HG03575 (cell line): ENCODE data around the gene LDB3.
A peak's percentile ranks its signal among the peaks of the same experiment; 100 is the strongest.

Experiments
- ATAC-seq: cut with Tn5 transposase; IDR thresholded peaks from one replicate; pipeline ENCODE4 v1.9.1; 2021; ENCODE audit not compliant: unreplicated experiment, insufficient number of reproducible peaks, low FRiP score; ENCODE audit errors: extremely low read depth

LDB3 gene

DNA sequence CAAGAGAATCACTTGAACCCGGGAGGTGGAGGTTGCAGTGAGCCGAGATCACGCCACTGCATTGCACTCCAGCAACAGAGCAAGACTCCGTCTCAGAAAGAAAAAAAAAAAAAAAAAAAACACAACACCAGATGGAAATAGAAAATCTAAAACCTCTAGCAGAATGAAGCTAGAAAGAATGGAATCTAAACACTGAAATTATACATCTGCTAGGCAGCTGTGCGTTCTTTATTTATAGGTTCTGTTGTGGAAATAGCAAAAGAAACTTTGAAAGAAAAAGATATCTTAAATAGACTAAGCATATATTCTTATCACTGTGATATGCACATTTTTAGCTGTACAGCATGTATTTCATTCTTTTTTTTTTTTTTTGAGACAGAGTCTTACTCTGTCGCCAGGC is 105.2 kb downstream of the LDB3 start:
- no peak for ATAC-seq

DNA sequence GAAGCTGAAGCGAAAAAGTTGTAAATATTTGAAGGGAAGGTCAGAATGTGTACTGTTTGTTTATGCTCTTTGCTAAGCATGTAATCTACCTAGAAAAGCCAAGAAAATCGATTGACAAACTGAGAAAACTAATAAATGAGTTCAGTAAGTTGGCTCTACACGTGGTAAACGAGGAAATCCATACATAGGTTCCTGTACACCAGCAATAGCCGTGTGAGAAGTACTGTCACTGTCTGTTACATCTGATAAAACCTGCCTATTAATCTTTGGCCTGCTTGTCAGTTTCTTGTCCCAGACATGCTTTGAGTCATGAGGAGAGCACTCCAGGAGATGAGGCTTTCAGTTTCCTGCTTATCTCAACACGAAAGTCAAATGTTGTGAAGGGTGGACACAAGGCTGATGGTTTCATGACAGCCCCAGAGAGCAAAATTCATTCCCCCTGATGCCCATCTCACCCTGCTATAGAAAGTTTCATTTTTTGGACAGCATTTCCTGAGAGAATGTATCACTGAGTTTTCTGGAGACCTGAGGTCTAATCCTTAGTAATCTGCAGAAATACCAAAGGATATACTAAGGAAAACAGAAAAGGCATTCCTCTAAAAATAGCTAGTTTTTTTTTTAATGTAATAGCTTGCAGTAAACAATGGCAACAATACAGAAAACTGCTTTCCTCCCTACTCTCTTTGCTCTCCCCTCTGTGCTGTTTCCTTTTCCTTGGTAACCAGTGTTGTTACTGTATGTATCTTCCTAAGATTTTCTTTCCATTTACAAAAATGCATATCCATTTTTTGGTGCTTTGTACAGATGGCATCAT is 107.0 kb downstream of the LDB3 start:
- ATAC-seq, result no peak

DNA sequence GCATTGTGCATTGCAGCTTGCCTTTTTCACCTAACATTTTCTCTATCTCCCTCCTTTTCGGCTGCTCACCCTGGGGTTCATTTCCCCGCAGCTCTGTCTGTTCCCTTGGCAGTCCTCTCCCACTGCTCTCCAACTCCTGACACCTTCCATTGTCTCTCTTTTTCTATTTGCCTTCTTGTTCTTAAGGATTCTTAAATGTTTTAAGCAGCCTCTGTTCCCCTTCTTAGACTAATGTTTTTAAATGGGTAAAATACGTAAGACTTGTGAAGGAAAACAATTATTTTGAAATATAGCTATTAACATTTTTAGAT is 107.5 kb downstream of the LDB3 start:
- ATAC-seq, result no peak

DNA sequence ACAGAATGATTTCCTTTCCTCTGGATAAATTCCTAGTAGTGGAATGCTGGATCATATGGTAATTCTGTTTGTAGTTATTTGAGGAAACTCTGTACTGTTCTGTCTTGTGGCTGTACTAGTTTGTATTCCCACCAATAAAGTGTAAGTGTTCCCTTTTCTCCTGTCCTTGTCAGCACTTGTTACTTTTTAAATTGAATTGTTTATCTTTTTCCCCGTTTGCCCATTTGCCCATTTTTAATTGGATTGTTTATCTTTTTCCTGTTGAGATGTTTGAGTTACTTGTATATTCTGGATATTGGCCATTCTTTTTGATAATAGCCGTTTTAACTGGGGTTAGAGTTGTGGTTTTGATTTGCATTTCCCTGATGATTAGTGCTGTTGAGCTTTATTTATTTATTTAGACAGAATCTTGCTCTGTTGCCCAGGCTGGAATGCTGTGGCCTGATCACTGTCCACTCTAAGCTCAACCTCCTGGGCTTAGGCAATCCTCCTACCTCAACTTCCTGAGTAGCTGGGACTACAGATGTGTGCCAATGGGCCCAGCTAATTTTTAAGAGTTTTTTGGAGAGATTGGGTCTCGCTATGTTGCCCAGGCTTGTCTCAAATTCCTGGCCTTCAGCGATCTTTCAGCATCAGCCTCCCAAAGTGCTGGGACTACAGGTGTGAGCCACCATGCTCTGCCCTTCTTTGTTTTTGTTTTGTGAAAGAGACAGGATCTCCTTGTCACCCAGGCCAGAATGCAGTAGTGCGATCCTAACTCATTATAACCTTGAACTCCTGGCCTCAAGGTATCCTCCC is 111.1 kb downstream of the LDB3 start:
- ATAC-seq, result no peak

DNA sequence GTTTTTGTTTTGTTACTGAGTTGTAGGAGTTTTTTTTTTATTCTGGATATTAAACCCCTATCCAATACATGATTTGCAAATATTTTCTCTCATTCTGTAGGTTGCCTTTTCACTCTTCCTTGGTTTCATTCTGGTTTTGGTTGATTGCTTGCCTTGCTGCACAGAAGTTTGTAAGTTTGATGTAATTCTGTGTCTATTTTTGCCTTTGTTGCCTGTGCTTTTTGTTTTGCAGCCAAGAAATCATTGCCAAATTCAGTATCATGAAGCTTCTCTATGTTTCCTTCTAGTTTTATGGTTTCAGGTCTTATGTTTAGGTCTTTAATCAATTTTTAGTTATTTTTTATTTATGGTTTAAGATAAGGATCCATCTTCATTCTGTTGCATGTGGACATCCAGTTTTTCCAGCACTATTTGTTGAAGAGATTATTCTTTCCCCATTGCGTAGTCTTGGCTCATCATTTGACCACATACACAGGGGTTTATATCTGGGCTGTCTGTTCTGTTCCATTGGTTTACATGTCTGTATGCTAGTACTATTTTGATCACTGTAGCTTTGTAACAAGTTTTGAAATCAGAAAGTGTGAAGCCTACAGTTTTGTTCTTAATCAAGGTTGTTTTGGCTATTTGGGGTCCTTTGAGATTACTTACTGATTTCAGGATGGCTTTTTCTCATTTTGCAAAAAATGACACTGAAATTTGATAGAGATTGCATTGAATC is 114.5 kb downstream of the LDB3 start:
- peak; percentile 51 for ATAC-seq

DNA sequence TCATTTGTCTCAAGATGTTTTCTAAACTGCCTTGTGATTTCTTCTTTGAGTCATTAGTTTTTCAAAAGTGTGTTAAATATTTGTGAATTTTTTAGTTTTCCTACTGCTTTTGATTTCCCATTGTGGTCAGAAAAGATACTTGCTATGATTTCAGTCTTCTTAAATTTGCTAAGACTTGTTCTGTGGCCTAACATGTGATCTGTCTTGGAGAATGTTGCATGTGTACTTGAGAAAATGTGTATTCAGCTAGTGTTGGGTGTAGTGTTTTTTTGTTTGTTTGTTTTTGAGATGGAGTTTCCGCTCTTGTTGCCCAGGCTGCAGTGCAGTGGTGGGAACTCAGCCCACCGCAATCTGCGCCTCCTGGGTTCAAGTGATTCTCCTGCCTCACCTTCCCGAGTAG is 116.7 kb downstream of the LDB3 start:
- no peak for ATAC-seq
